GM19099 (cell line): Measurements from ENCODE around the gene ALG12.

Source experiments
- POLR2A ChIP-seq: IDR thresholded peaks from 3 replicates; pipeline ENCODE4 v1.6.1; 2011; ENCODE audit warnings: low read depth; ENCODE audit not compliant: insufficient read length; ENCODE audit errors: extremely low read depth

The ALG12 gene

GRCh38 chr22:49852898-49853894, 65.0 kb downstream of the ALG12 start, which contains the start of gene ZBED4:
ZBED4 (plus strand) TSS chr22:49853844; CDS start chr22:49883663, 29,819 bp downstream.
- TF ChIP-seq POLR2A, result peak; percentile 84

GRCh38 chr22:49850959-49851802, 67.1 kb downstream of the ALG12 start:
- no peak for TF ChIP-seq POLR2A
